Muscle layer of duodenum (tissue), 2 donors: ENCODE results near the gene ELF2.
"Not testable (repeated sequence)": the region's sequence is repeated elsewhere in the genome, so short reads cannot be mapped to it uniquely, and the experiment has no call there.

Source experiments
- H3K27ac ChIP-seq: one replicate; pipeline ENCODE4 v1.7.0; 2013; ENCODE audit warnings: mild to moderate bottlenecking, low read length
- H3K27me3 ChIP-seq: one replicate; pipeline ENCODE4 v1.7.0; 2013; ENCODE audit warnings: low read depth, mild to moderate bottlenecking, control low read depth, low read length
- H3K36me3 ChIP-seq, 2 donors: one replicate each; pipeline ENCODE4 v1.7.0; 2013; ENCODE audit warnings: low read length in 2 of 2, control low read depth in 1 of 2, mild to moderate bottlenecking in 1 of 2; ENCODE audit not compliant: insufficient read depth in 2 of 2, control insufficient read depth in 1 of 2
- H3K4me1 ChIP-seq, 2 donors: one replicate each; pipeline ENCODE4 v1.7.0; 2013; ENCODE audit warnings: low read length in 2 of 2, mild to moderate bottlenecking in 2 of 2, control low read depth in 1 of 2, moderate library complexity in 1 of 2; ENCODE audit not compliant: insufficient read depth in 2 of 2, control insufficient read depth in 1 of 2
- H3K4me3 ChIP-seq, 2 donors: one replicate each; pipeline ENCODE4 v1.7.0; 2013; ENCODE audit warnings: low read length in 2 of 2, low read depth in 1 of 2, mild to moderate bottlenecking in 1 of 2
- H3K9me3 ChIP-seq, 2 donors: one replicate each; pipeline ENCODE4 v1.7.0; 2013; ENCODE audit warnings: low read length in 2 of 2, control low read depth in 1 of 2, mild to moderate bottlenecking in 1 of 2; ENCODE audit not compliant: control insufficient read depth in 1 of 2
- donor health status: healthy.

Gene ELF2

DNA sequence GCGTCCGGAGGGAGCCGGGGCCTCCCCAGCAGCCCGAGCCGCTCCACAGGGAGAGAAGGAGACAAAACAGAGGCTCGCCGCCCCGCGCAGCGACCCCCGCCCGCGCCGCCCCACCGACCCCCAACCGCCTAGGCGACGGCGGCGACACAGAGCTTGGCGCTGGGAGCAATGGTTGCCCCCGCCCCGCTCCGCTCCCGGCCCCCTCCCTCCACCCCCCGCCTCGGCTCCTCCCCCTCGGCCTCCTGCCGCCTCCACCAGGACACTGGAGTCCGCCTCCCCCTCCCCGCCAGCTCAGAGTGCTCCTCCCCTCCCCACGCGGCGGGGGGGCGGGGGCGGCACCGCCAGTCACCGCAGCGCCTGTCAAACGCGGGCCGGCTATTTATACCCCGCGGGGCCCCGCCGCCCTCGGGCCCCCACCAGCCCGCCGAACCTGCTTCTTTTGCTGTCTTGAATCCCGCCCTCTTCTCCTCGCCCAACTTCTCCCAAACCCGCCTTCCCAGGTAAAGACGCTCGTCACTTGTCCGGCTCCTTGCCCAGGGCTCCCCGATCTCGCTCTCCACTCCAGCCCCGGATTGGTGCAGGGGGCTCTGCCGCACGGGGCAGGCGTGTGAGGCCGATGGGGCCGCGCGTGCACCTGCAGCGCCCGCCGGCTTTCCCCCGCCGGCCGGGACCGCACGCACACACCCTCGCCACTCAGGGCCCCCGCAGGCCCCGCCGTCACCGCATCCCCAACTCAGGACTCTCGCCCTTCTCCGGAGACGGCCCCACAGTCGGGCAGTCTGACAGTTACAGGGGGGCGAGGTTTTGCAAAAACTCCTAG, at the start of gene ELF2:
Gene ELF2 (minus strand): TSS at position 170 of the 820 bp plus-strand sequence. CDS start 39,517 bp downstream, outside the sequence.
- Histone ChIP-seq H3K27me3 (no peaks in the 10 kb centered on the region), H3K9me3 (no peaks in the 10 kb centered on the region), H3K36me3 (peaks cover 0 to 5% of the 10 kb centered on the region in 2 donors), H3K4me1 (peaks cover 2 to 3% of the 10 kb centered on the region in 2 donors), H3K27ac (peak within 1 kb of the TSS; percentile 93), H3K4me3 (peak within 1 kb of the TSS; percentile 95 to 97)

DNA sequence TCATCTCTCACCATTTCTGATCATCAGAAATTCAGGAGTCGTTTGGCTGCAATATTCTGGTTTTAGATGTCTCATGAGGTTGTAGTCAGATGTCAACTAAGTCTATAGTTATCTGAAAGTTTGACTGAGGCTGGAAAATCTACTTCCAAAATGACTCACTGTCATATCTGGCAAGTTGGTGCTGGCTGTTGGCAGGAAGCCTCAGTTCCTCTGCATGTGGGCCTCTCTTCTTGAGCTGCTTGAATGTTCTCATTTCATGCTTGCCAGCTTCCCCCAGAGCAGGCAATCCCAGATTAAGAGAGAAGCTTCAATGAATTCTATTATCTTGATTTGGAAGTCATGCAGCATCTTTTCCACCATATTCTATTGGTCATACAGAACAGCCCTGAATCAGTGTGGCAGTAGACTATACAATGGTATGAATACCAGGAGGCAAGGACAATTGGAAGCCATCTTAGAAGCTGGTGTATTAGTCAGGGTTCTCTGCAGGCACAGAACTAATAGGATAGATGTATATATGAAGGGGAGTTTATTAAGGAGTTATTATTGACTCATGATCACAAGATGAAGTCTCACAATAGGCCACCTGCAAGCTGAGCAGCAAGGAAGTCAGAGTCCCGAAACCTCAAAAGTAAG, 46.8 kb upstream of the ELF2 start:
- H3K9me3 ChIP-seq = no peaks in the 10 kb centered on the region
- H3K27ac ChIP-seq = no peak overlapping the region
- H3K27me3 ChIP-seq = no peaks in the 10 kb centered on the region

DNA sequence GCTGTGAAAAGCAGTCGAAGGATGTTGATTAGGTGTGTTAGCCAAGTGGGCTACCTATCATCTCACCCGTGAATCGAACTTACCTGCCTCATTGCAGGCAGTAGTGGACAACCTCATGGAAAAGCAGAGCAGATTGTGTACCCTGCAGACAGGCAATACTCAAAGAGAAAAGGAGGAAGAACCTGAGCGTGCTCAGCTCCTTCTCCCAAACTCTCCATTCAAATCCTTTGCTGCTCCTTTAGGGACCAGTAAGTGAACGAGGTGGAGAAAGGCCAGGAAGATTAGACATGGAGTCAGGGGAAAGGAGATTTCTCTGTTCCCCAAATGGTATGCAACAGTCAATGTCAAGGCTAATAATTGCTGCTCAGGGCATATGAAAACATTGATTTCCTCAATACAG, 45.2 kb upstream of the ELF2 start:
- no peaks in the 10 kb centered on the region for H3K36me3 ChIP-seq
- no peaks in the 10 kb centered on the region for H3K27me3 ChIP-seq
- no peaks in the 10 kb centered on the region for H3K9me3 ChIP-seq
- H3K4me1 ChIP-seq = peaks cover 0 to 5% of the 10 kb centered on the region in 2 donors
- no peak overlapping the region for H3K27ac ChIP-seq
- H3K4me3 ChIP-seq = no peak overlapping the region

More for the DNA sequence above, 46.8 kb upstream of the ELF2 start:
- Histone ChIP-seq H3K4me3 (no peak overlapping the region), H3K36me3 (no peaks in the 10 kb centered on the region), H3K4me1 (peaks cover 0 to 5% of the 10 kb centered on the region in 2 donors)

DNA sequence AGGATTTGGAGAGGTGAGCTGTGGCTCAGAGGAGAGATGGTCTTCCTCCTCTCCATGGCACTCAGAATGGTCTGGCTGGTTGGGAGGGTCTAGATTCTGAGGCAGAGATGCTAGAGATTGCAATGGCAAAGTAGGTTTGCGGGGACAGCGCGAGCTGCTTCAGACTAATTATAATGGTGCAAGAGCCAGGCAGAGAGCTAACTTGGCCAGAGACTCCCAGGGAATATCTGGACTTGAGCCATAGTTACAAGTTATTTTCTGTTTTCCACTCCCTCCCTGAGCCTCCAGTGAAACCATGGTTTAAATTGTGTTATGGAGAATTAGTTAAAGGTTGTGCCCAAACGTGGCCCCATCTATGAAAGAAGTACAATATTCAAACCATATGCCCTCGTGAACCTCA, 44.7 kb upstream of the ELF2 start:
- Histone ChIP-seq H3K36me3 (no peaks in the 10 kb centered on the region), H3K27ac (no peak overlapping the region)

DNA sequence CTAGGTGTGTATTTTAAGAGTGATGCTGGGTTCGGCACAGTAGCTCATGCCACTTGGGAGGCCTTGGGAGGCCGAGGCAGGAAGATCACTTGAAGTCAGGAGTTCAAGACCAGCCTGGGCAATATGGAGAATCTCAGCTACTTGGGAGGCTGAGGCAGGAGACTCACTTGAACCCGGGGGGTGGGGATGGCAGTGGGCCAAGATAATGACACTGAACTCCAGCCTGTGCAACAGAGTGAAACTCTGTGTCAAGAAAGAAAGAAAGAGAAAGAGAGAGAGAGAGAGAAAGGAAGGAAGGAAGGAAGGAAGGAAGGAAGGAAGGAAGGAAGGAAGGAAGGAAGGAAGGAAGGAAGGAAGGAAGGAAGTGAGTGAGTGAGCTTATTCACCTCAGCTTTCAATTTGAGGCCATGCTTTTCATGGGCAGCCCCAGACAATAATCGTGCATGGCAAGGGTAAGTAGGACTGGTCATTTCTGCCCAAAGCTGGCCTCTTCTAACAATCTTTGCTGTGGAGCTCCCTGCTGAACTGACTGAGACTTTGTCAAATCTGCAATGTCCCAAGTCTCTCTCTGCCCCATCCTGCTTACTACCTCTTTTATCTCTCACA, 42.5 kb upstream of the ELF2 start:
- no peak overlapping the region for H3K27ac ChIP-seq
- H3K36me3 ChIP-seq = no peaks in the 10 kb centered on the region
- no peak overlapping the region for H3K4me3 ChIP-seq
- H3K27me3 ChIP-seq = no peaks in the 10 kb centered on the region
- peaks cover 0 to 5% of the 10 kb centered on the region in 2 donors for H3K4me1 ChIP-seq
- H3K9me3 ChIP-seq = no peaks in the 10 kb centered on the region

More for the DNA sequence above, 44.7 kb upstream of the ELF2 start:
- H3K4me3 ChIP-seq = no peak overlapping the region
- peaks cover 0 to 5% of the 10 kb centered on the region in 2 donors for H3K4me1 ChIP-seq
- H3K9me3 ChIP-seq = no peaks in the 10 kb centered on the region
- no peaks in the 10 kb centered on the region for H3K27me3 ChIP-seq

DNA sequence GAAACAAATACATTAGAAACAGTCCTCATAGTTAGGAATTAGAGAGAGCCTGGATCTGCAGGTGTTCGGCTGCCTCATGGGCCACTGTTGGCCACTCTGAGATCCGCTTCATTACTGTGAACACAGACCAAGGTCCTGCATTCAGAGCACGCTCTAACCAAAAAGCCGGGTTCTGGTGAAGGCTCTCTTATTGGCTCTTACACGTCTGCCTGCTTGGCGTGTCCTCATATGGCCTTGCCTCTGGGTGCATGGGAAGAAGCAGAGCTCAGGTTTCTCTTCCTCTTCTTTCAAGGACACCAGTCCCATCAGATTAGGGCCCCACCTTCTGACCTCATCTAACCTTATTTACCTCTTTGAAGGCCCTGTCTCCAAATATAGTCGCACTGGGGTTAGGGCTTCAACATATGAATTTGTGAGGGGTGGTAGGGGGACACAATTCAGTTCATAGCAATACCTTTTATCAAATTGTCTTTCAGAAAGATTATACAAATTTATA, 37.1 kb upstream of the ELF2 start:
- H3K27ac ChIP-seq = no peak overlapping the region
- H3K36me3 ChIP-seq = no peaks in the 10 kb centered on the region
- H3K4me3 ChIP-seq = no peak overlapping the region
- no peaks in the 10 kb centered on the region for H3K9me3 ChIP-seq
- H3K4me1 ChIP-seq = no peaks in the 10 kb centered on the region
- no peaks in the 10 kb centered on the region for H3K27me3 ChIP-seq

DNA sequence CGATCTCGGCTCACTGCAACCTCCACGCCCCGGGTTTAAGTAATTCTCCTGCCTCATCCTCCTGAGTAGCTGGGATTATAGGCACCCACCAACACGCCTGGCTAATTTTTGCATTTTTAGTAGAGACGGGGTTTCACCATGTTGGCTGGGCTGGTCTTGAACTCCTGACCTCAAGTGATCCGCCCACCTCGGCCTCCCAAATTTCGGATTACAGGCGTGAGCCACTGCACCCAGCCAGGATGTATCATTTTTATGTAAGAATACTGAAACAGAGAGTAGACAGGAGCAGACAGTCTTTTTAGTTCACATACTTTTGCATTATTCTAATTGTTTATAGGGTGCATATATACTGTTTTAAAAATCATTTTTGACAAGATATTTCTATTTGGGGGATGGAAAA, 36.6 kb upstream of the ELF2 start:
- H3K27ac ChIP-seq, H3K9me3 ChIP-seq, H3K36me3 ChIP-seq, H3K27me3 ChIP-seq, H3K4me1 ChIP-seq, H3K4me3 ChIP-seq: not testable (repeated sequence)

DNA sequence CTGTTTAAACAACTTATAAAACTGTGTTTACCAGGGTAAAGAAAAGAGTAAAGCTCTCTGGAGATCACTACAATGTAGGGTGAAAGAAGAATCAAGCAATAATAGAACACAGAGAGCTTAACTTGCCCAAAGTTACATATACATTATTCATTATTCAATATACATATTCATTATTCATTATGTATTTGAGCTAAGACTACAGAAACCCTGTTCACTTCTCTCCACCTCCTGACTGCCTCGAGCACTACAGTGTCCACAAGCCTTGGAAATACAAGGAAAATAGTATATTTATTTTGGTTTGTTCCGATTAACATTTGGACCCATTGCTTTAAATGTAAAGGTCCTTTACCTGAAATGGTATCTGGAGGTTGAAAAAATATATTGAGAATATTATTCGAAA, 35.9 kb upstream of the ELF2 start:
- H3K36me3 ChIP-seq = no peaks in the 10 kb centered on the region
- H3K9me3 ChIP-seq = no peaks in the 10 kb centered on the region
- H3K4me1 ChIP-seq = peaks cover 0 to 5% of the 10 kb centered on the region in 2 donors
- no peaks in the 10 kb centered on the region for H3K27me3 ChIP-seq
- no peak overlapping the region for H3K4me3 ChIP-seq
- H3K27ac ChIP-seq = no peak overlapping the region

DNA sequence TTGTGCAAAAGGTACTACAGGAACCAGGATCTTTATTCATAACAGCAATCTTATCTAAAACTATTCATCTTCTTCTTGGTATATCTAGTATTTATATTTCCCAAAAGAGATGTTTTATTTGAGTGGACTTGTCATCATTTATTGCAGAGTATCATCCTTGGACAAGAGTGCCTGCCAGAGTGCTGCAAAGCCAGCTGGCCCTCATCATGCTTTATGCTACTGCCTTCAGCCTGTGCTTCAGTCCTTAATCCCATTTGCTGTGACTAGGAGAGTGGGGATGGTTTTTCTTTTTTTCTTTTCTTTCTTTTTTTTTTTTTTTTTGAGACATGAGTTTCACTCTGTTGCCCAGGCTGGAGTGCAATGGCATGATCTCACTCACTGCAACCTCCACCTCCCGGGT, 33.5 kb upstream of the ELF2 start:
- Histone ChIP-seq H3K27me3 (no peaks in the 10 kb centered on the region), H3K4me3 (no peak overlapping the region), H3K9me3 (no peaks in the 10 kb centered on the region), H3K4me1 (peaks cover 0 to 5% of the 10 kb centered on the region in 2 donors), H3K27ac (no peak overlapping the region), H3K36me3 (no peaks in the 10 kb centered on the region)

DNA sequence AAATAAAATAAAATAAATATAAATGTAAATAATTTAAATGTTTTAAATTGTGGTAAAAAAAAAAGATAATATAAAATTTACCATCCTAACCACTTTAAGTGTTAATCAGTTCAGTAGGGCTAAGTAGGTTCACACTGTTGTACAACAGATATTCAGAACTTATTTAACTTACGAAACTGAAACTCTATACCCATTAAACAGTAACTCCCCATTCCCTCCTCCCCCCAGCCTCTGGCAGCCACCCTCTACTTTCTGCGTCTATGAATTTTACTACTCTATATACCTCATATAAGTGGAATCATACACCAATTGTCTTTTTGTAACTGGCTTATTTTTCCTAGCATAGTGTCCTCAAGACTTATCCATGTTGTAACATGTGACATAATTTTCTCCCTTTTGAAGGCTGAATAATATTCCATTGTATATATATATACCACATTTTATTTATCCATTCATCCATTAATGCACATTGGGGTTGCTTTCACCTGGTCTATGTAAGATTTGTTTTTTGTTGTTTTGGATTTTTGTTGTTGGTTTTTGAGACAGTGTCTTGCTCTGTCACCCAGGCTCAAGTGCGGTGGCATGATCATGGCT, 32.5 kb upstream of the ELF2 start:
- Histone ChIP-seq H3K27ac (no peak overlapping the region), H3K9me3 (no peaks in the 10 kb centered on the region), H3K4me1 (peaks cover 0 to 5% of the 10 kb centered on the region in 2 donors), H3K27me3 (no peaks in the 10 kb centered on the region), H3K36me3 (no peaks in the 10 kb centered on the region), H3K4me3 (no peak overlapping the region)

DNA sequence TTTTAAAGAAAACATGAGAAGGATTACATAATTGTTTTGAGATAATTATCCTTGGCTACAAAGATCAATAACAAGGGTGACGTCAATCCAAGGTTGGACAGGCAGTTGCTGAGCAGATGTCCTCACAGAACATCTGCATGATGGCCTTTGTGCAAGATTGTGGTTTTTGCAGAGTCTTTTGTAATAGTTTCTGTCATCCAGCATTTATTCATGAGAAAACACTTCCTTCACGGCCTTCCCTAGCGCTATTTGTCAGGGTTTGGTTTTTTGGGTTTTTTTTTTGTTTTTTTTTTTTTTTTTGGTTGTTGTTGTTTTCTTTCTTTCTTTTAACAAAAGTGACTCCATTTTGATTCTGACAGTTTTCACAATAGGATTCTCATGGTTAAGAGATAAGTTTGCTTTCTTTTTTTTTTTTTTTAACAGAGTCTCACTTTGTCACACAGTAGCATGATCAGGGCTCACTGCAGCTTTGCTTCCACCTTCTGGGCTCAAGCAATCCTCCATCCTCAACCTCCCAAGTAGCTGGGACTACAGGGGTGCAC, 31.5 kb upstream of the ELF2 start:
- no peaks in the 10 kb centered on the region for H3K27me3 ChIP-seq

More for the DNA sequence above, 31.5 kb upstream of the ELF2 start:
- Histone ChIP-seq H3K9me3 (no peaks in the 10 kb centered on the region), H3K4me3 (no peak overlapping the region), H3K27ac (no peak overlapping the region), H3K36me3 (no peaks in the 10 kb centered on the region), H3K4me1 (peaks cover 0 to 5% of the 10 kb centered on the region in 2 donors)
